ENCODE results near the gene KCNIP1.

KCNIP1 gene

GRCh38 chr5:170716396-170716795 lies 212.6 kb downstream of the KCNIP1 start:
- TF ChIP-seq ZNF274 (IDR thresholded peaks at IDR 0.05; ENCODE audit: low read depth, low read length): no peak
- H3K4me3 ChIP-seq (ENCODE audit: low read length): no peak overlapping the region

GRCh38 chr5:170719551-170719950 lies 215.7 kb downstream of the KCNIP1 start:
- no peak overlapping the region for H3K4me3 ChIP-seq (ENCODE audit: low read length)
- no peak for TF ChIP-seq ZNF274 (IDR thresholded peaks at IDR 0.05; ENCODE audit: low read depth, low read length)

- no peak overlapping the region for H3K4me3 ChIP-seq (ENCODE audit: low read length)
- TF ChIP-seq ZNF274 (IDR thresholded peaks at IDR 0.05; ENCODE audit: low read depth, low read length): no peak
These were observed 216.4 kb downstream of the KCNIP1 start for GRCh38 chr5:170720179-170720578.

GRCh38 chr5:170720984-170721383 lies 217.2 kb downstream of the KCNIP1 start:
- TF ChIP-seq ZNF274 (IDR thresholded peaks at IDR 0.05; ENCODE audit: low read depth, low read length): no peak

GRCh38 chr5:170721681-170722080 lies 217.9 kb downstream of the KCNIP1 start:
- H3K4me3 ChIP-seq (ENCODE audit: low read length): no peak overlapping the region
- no peak for TF ChIP-seq ZNF274 (IDR thresholded peaks at IDR 0.05; ENCODE audit: low read depth, low read length)

More at GRCh38 chr5:170720984-170721383, 217.2 kb downstream of the KCNIP1 start:
- H3K4me3 ChIP-seq (ENCODE audit: low read length): no peak overlapping the region

GRCh38 chr5:170722316-170722715 lies 218.5 kb downstream of the KCNIP1 start:
- H3K4me3 ChIP-seq (ENCODE audit: low read length): no peak overlapping the region
- no peak for TF ChIP-seq ZNF274 (IDR thresholded peaks at IDR 0.05; ENCODE audit: low read depth, low read length)

GRCh38 chr5:170731052-170731451 lies 227.2 kb downstream of the KCNIP1 start:
- H3K4me3 ChIP-seq (ENCODE audit: low read length): no peak overlapping the region
- TF ChIP-seq ZNF274 (IDR thresholded peaks at IDR 0.05; ENCODE audit: low read depth, low read length): no peak

- H3K4me3 ChIP-seq (ENCODE audit: low read length): no peak overlapping the region
- no peak for TF ChIP-seq ZNF274 (IDR thresholded peaks at IDR 0.05; ENCODE audit: low read depth, low read length)
These were observed 228.9 kb downstream of the KCNIP1 start for GRCh38 chr5:170732685-170733084.

GRCh38 chr5:170736966-170737365 lies 233.1 kb downstream of the KCNIP1 start:
- no peak for TF ChIP-seq ZNF274 (IDR thresholded peaks at IDR 0.05; ENCODE audit: low read depth, low read length)
- H3K4me3 ChIP-seq (ENCODE audit: low read length): no peak overlapping the region

- no peak overlapping the region for H3K4me3 ChIP-seq (ENCODE audit: low read length)
- TF ChIP-seq ZNF274 (IDR thresholded peaks at IDR 0.05; ENCODE audit: low read depth, low read length): no peak
These were observed 233.8 kb downstream of the KCNIP1 start for GRCh38 chr5:170737591-170737990.

GRCh38 chr5:170738840-170739239 lies 235.0 kb downstream of the KCNIP1 start:
- no peak for TF ChIP-seq ZNF274 (IDR thresholded peaks at IDR 0.05; ENCODE audit: low read depth, low read length)

GRCh38 chr5:170739446-170739845 lies 235.6 kb downstream of the KCNIP1 start:
- TF ChIP-seq ZNF274 (IDR thresholded peaks at IDR 0.05; ENCODE audit: low read depth, low read length): no peak
- H3K4me3 ChIP-seq (ENCODE audit: low read length): no peak overlapping the region

More at GRCh38 chr5:170738840-170739239, 235.0 kb downstream of the KCNIP1 start:
- no peak overlapping the region for H3K4me3 ChIP-seq (ENCODE audit: low read length)

- H3K4me3 ChIP-seq (ENCODE audit: low read length): no peak overlapping the region
- no peak for TF ChIP-seq ZNF274 (IDR thresholded peaks at IDR 0.05; ENCODE audit: low read depth, low read length)
These were observed 236.9 kb downstream of the KCNIP1 start for GRCh38 chr5:170740551-170741205.

GRCh38 chr5:170741801-170742200 lies 238.0 kb downstream of the KCNIP1 start:
- no peak overlapping the region for H3K4me3 ChIP-seq (ENCODE audit: low read length)
- no peak for TF ChIP-seq ZNF274 (IDR thresholded peaks at IDR 0.05; ENCODE audit: low read depth, low read length)

GRCh38 chr5:170743876-170744212 lies 240.0 kb downstream of the KCNIP1 start:
- H3K4me3 ChIP-seq (ENCODE audit: low read length): no peak overlapping the region
- TF ChIP-seq ZNF274 (IDR thresholded peaks at IDR 0.05; ENCODE audit: low read depth, low read length): no peak

- TF ChIP-seq ZNF274 (IDR thresholded peaks at IDR 0.05; ENCODE audit: low read depth, low read length): no peak
- no peak overlapping the region for H3K4me3 ChIP-seq (ENCODE audit: low read length)
These were observed 241.8 kb downstream of the KCNIP1 start for GRCh38 chr5:170745481-170746071.
